ENCODE data around the gene SLC16A14. TPM values are rescaled to one million over a fixed set of nuclear protein-coding genes. Genes with fewer than 3 reads are reported as not detected.

SLC16A14 gene
- total and polyA plus RNA-seq, 2 donors (not counting 3 experiments of a cell fraction or from before 2014, with no cell fraction given): 0.22 to 0.30 TPM

DNA sequence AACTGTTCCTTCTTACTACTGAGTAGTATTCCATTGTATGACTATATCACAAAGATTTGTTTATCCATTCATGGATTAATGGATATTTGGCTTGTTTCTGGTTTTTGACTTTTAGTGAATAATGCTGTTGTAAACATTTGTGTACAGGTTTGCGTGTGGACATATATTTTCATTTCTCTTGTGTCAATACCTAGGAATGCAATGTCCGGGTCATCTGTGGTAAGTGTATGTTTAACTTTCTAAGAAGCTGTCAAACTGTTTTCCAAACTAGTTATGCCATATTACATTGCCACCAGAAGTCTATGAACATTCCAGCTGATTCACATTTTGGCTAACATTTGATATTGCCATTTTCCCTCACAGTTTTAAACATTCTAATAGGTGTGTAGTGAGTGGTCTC is 29.1 kb upstream of the SLC16A14 start:
- Histone ChIP-seq H2AFZ (ENCODE audit: low read depth, low read length) (no peak overlapping the region), H3K4me2 (ENCODE audit: insufficient read depth, low read length) (no peak overlapping the region), H3K9ac (replicated peaks; ENCODE audit: extremely low read depth, insufficient read depth, low read length) (no peak overlapping the region), H3K9me3 (replicated peaks; ENCODE audit: control insufficient read depth, insufficient read depth, low read length) (no peaks in the 10 kb centered on the region), H3K27me3 (ENCODE audit: control insufficient read depth in 2 of 2, insufficient read depth in 2 of 2, low read length in 2 of 2) (no peaks in the 10 kb centered on the region), H3K79me2 (ENCODE audit: control insufficient read depth, insufficient read depth, low read length) (no peaks in the 10 kb centered on the region), H4K20me1 (replicated peaks; ENCODE audit: control insufficient read depth, extremely low read depth, insufficient read depth, low read length) (no peaks in the 10 kb centered on the region), H3K36me3 (ENCODE audit: control insufficient read depth in 2 of 2, extremely low read depth in 1 of 2, insufficient read depth in 2 of 2, low read length in 2 of 2) (no peaks in the 10 kb centered on the region), H3K27ac (ENCODE audit: insufficient read depth, low read depth, low read length) (no peak overlapping the region), H3K4me1 (ENCODE audit: control insufficient read depth, extremely low read depth, insufficient read depth, low read length) (no peaks in the 10 kb centered on the region), H3K9me1 (replicated peaks; ENCODE audit: control insufficient read depth, extremely low read depth, insufficient read depth, low read length) (no peaks in the 10 kb centered on the region), H3K4me3 (replicated peaks in 1 of 3; ENCODE audit: insufficient read depth in 1 of 3, low read depth in 1 of 3, low read length in 3 of 3) (no peak overlapping the region)
- intact Hi-C loops (cut with micrococcal nuclease) (no loop called here), dilution Hi-C loops (cut with MboI; ENCODE audit: extremely low pct_ligation_motif_present, low sequenced_read_pairs) (no loop called here)
- no peak for FAIRE-seq
- no peak for DNase-seq (ENCODE audit: low read depth, low spot score)
- ChIA-PET POLR2A (no interaction called here), CTCF (no interaction called here)
- BruUV-seq (replicated peaks): no TSS peak
- TF ChIP-seq EZH2 (IDR thresholded peaks at IDR 0.05; ENCODE audit: borderline replicate concordance, low read depth, low read length, severe bottlenecking) (no peak), POLR2AphosphoS5 (IDR thresholded peaks at IDR 0.05; ENCODE audit: insufficient read depth, low read depth, low read length) (no peak), JUN (IDR thresholded peaks at IDR 0.05; ENCODE audit: borderline replicate concordance, insufficient read depth, insufficient read length, low read depth) (no peak), MYC (IDR thresholded peaks at IDR 0.05; ENCODE audit: low read depth, low read length) (no peak), POLR2A (IDR thresholded peaks at IDR 0.05; ENCODE audit: low read depth, low read length) (no peak), GATA2 (IDR thresholded peaks at IDR 0.05; ENCODE audit: insufficient read depth, insufficient read length, low read depth, low read length) (no peak), FOS (IDR thresholded peaks at IDR 0.05; ENCODE audit: borderline replicate concordance, insufficient read depth, low read length) (no peak)
- TF ChIP-seq, protein P1, sequence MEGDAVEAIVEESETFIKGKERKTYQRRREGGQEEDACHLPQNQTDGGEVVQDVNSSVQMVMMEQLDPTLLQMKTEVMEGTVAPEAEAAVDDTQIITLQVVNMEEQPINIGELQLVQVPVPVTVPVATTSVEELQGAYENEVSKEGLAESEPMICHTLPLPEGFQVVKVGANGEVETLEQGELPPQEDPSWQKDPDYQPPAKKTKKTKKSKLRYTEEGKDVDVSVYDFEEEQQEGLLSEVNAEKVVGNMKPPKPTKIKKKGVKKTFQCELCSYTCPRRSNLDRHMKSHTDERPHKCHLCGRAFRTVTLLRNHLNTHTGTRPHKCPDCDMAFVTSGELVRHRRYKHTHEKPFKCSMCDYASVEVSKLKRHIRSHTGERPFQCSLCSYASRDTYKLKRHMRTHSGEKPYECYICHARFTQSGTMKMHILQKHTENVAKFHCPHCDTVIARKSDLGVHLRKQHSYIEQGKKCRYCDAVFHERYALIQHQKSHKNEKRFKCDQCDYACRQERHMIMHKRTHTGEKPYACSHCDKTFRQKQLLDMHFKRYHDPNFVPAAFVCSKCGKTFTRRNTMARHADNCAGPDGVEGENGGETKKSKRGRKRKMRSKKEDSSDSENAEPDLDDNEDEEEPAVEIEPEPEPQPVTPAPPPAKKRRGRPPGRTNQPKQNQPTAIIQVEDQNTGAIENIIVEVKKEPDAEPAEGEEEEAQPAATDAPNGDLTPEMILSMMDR (IDR thresholded peaks at IDR 0.05; ENCODE audit: extremely low read depth in 1 of 2, insufficient read depth in 1 of 2, low read depth in 1 of 2, low read length in 2 of 2): no peak
- TF ChIP-seq, protein P2, sequence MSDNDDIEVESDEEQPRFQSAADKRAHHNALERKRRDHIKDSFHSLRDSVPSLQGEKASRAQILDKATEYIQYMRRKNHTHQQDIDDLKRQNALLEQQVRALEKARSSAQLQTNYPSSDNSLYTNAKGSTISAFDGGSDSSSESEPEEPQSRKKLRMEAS (IDR thresholded peaks at IDR 0.05; ENCODE audit: insufficient read depth, insufficient read length): no peak
